ENCODE measurements around the gene GPR108.

GRCh38 chr19:6734096-6734696 lies 3.2 kb downstream of the GPR108 start:
- TF ChIP-seq CTCF (IDR thresholded peaks at IDR 0.05) (no peak), POLR2A (IDR thresholded peaks at IDR 0.05) (no peak)
